MV-4-11 (cell line): ENCODE data around the gene ITGB6.
A peak's percentile ranks its signal among the peaks of the same experiment; 100 is the strongest.
"Not testable (repeated sequence)": the region's sequence is repeated elsewhere in the genome, so short reads cannot be mapped to it uniquely, and the experiment has no call there.

Experiments used
- DNase-seq: peaks from one replicate; lab custom pipeline; 2025; lab: John Stamatoyannopoulos, UW

Gene ITGB6

GRCh38 chr2:160181146-160181836 lies 18.8 kb downstream of the ITGB6 start:
- peak; percentile 79 for DNase-seq

GRCh38 chr2:160180690-160181089 lies 19.4 kb downstream of the ITGB6 start:
- not testable (repeated sequence) for DNase-seq

GRCh38 chr2:160180172-160180571 lies 19.9 kb downstream of the ITGB6 start:
- DNase-seq = no peak

GRCh38 chr2:160175169-160176134 lies 24.6 kb downstream of the ITGB6 start:
- DNase-seq = no peak

- DNase-seq = no peak
These were observed 25.8 kb downstream of the ITGB6 start for GRCh38 chr2:160174322-160174721.

- DNase-seq = no peak
These were observed 30.1 kb downstream of the ITGB6 start for GRCh38 chr2:160169988-160170387.

GRCh38 chr2:160169471-160169870 lies 30.6 kb downstream of the ITGB6 start:
- DNase-seq = no peak

- DNase-seq = no peak
These were observed 31.2 kb downstream of the ITGB6 start for GRCh38 chr2:160168878-160169277.

GRCh38 chr2:160167089-160167740 lies 32.9 kb downstream of the ITGB6 start:
- DNase-seq = no peak

- DNase-seq = no peak
These were observed 34.1 kb downstream of the ITGB6 start for GRCh38 chr2:160165996-160166395.

GRCh38 chr2:160165081-160165480 lies 35.0 kb downstream of the ITGB6 start:
- no peak for DNase-seq

GRCh38 chr2:160157861-160158829 lies 41.9 kb downstream of the ITGB6 start:
- no peak for DNase-seq

GRCh38 chr2:160156665-160157064 lies 43.4 kb downstream of the ITGB6 start:
- peak; percentile 63 for DNase-seq

GRCh38 chr2:160156100-160156499 lies 44.0 kb downstream of the ITGB6 start:
- no peak for DNase-seq

GRCh38 chr2:160148419-160148818 lies 51.7 kb downstream of the ITGB6 start:
- DNase-seq = not testable (repeated sequence)

GRCh38 chr2:160145471-160145870 lies 54.6 kb downstream of the ITGB6 start:
- no peak for DNase-seq

GRCh38 chr2:160144280-160144990 lies 55.6 kb downstream of the ITGB6 start:
- DNase-seq = peak; percentile 1

- DNase-seq = no peak
These were observed 57.6 kb downstream of the ITGB6 start for GRCh38 chr2:160142472-160142871.

- DNase-seq = no peak
These were observed 58.2 kb downstream of the ITGB6 start for GRCh38 chr2:160141912-160142311.

- no peak for DNase-seq
These were observed 58.7 kb downstream of the ITGB6 start for GRCh38 chr2:160141419-160141818.

- DNase-seq = no peak
These were observed 59.6 kb downstream of the ITGB6 start for GRCh38 chr2:160140471-160140870.
